ENCODE data around the gene MBP. TPM values are rescaled to one million over a fixed set of nuclear protein-coding genes. Genes with fewer than 3 reads are reported as not detected.

Gene MBP
- total RNA-seq, 1 donor from 2014 or later: 9.7 TPM

GRCh38 chr18:76985951-76986236 is 146.7 kb downstream of the MBP start:
- peaks cover 6% of the 10 kb centered on the region for H3K27me3 Mint-ChIP-seq (ENCODE audit: unreplicated experiment)
- no peak overlapping the region for H3K4me3 Mint-ChIP-seq (ENCODE audit: unreplicated experiment)
- no peak for DNase-seq (ENCODE audit: low spot score)
- H3K36me3 Mint-ChIP-seq (ENCODE audit: low read depth, unreplicated experiment): no peaks in the 10 kb centered on the region
- peaks cover 35% of the 10 kb centered on the region for H3K4me1 Mint-ChIP-seq (ENCODE audit: unreplicated experiment)
- TF ChIP-seq CTCF (IDR thresholded peaks at IDR 0.05; ENCODE audit: unreplicated experiment): no peak
- no peaks in the 10 kb centered on the region for H3K9me3 Mint-ChIP-seq (ENCODE audit: unreplicated experiment)
- no peak overlapping the region for H3K27ac Mint-ChIP-seq (ENCODE audit: unreplicated experiment)

GRCh38 chr18:76985156-76985950 is 147.2 kb downstream of the MBP start:
- peaks cover 32% of the 10 kb centered on the region for H3K4me1 Mint-ChIP-seq (ENCODE audit: unreplicated experiment)
- no peak for DNase-seq (ENCODE audit: low spot score)
- H3K9me3 Mint-ChIP-seq (ENCODE audit: unreplicated experiment): no peaks in the 10 kb centered on the region
- H3K27me3 Mint-ChIP-seq (ENCODE audit: unreplicated experiment): peaks cover 6% of the 10 kb centered on the region
- H3K4me3 Mint-ChIP-seq (ENCODE audit: unreplicated experiment): no peak overlapping the region
- no peak overlapping the region for H3K27ac Mint-ChIP-seq (ENCODE audit: unreplicated experiment)
- TF ChIP-seq CTCF (IDR thresholded peaks at IDR 0.05; ENCODE audit: unreplicated experiment): no peak
- no peaks in the 10 kb centered on the region for H3K36me3 Mint-ChIP-seq (ENCODE audit: low read depth, unreplicated experiment)

- H3K27ac Mint-ChIP-seq (ENCODE audit: unreplicated experiment): no peak overlapping the region
- TF ChIP-seq CTCF (IDR thresholded peaks at IDR 0.05; ENCODE audit: unreplicated experiment): no peak
- H3K4me1 Mint-ChIP-seq (ENCODE audit: unreplicated experiment): peaks cover 32% of the 10 kb centered on the region
- peaks cover 5% of the 10 kb centered on the region for H3K27me3 Mint-ChIP-seq (ENCODE audit: unreplicated experiment)
- H3K4me3 Mint-ChIP-seq (ENCODE audit: unreplicated experiment): no peak overlapping the region
- no peaks in the 10 kb centered on the region for H3K9me3 Mint-ChIP-seq (ENCODE audit: unreplicated experiment)
- H3K36me3 Mint-ChIP-seq (ENCODE audit: low read depth, unreplicated experiment): peaks cover 3% of the 10 kb centered on the region
- no peak for DNase-seq (ENCODE audit: low spot score)
Observed at GRCh38 chr18:76984193-76985155, 148.1 kb downstream of the MBP start.

- peaks cover 10% of the 10 kb centered on the region for H3K36me3 Mint-ChIP-seq (ENCODE audit: low read depth, unreplicated experiment)
- peaks cover 6% of the 10 kb centered on the region for H3K27me3 Mint-ChIP-seq (ENCODE audit: unreplicated experiment)
- DNase-seq (ENCODE audit: low spot score): no peak
- no peak overlapping the region for H3K27ac Mint-ChIP-seq (ENCODE audit: unreplicated experiment)
- peaks cover 37% of the 10 kb centered on the region for H3K4me1 Mint-ChIP-seq (ENCODE audit: unreplicated experiment)
- no peak overlapping the region for H3K4me3 Mint-ChIP-seq (ENCODE audit: unreplicated experiment)
- peak; percentile 11 for TF ChIP-seq CTCF (IDR thresholded peaks at IDR 0.05; ENCODE audit: unreplicated experiment)
- no peaks in the 10 kb centered on the region for H3K9me3 Mint-ChIP-seq (ENCODE audit: unreplicated experiment)
Observed at GRCh38 chr18:76983613-76984051, 149.0 kb downstream of the MBP start.
